HG03039 (cell line): ENCODE data around the gene SLC13A1.
"Not testable (repeated sequence)": the region's sequence is repeated elsewhere in the genome, so short reads cannot be mapped to it uniquely, and the experiment has no call there.

Experiments
- ATAC-seq: cut with Tn5 transposase; IDR thresholded peaks from one replicate; pipeline ENCODE4 v1.9.1; 2021; ENCODE audit warnings: mild to moderate bottlenecking, moderate library complexity; ENCODE audit not compliant: unreplicated experiment

Gene SLC13A1

DNA sequence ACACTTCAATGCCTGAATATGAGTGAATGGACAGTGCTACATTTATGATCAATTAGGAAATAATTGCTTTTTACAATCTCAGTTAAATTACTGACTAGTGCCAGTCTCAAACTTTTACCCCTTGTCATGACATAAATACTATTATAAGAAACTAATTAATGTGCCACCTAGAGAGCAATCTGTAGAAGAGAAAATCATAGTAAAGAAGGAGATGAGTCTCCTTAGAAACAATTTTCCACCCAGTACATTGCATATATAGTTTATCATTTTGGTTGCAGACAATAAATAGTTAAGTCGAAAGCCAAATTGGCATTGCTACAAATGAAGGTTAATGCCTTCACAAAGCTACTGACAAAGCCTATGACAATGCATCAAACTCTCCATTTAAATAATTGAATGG, 68.6 kb downstream of the SLC13A1 start:
- no peak for ATAC-seq

DNA sequence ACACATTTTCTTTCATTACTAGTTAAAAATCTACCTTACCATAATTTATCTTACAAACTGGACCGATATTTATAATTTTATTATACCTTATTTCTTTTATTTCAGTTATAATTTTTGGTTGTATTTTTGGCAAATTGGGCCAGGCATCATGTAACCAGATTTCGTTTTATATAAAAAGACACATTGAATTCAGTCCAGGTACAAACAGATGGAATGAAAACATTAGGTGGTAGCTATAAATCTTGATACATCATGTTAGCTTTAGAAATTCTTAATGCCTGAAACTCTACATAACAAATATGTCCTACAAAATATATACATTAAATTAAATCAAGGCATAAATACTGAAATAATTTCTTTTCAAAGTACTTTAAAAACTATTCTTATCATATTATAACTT, 73.1 kb downstream of the SLC13A1 start:
- ATAC-seq: no peak

DNA sequence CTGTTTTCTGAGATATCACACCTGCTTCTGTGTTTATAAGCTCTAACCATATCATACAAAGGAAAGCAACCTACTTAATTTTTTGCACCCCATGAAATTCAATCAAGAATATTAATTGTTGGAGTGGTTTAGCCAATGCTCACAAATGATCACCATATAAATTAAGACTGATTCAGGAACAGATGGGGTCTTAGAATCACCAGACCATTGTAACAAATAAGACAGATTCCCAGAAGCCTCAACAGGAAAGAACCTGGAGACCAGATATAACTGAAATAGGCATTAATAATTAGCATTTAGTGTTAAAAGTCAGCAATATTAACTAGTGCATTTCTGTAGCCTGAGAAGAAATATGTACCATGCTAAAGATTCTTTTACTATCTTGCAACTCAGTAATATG, 73.6 kb downstream of the SLC13A1 start:
- no peak for ATAC-seq

DNA sequence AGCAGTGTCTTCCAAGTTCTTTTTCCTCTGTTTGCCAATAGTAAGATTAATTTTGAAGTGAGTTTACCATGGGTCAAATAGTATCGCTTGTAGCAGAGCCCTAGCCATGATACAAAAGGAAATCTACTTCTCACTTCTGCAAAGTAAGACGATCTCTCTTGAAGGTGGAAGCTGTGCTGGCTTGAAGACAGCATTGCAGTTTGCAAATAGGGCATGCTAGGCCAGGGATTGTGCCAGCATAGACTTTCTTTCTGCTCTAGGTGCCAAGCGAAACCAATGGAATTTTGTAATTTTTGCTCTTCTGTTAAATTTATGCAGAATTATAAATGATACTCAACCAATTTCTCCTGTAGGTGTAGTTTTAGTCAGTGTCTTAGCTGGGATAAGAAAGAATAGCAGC, 74.5 kb downstream of the SLC13A1 start:
- no peak for ATAC-seq

DNA sequence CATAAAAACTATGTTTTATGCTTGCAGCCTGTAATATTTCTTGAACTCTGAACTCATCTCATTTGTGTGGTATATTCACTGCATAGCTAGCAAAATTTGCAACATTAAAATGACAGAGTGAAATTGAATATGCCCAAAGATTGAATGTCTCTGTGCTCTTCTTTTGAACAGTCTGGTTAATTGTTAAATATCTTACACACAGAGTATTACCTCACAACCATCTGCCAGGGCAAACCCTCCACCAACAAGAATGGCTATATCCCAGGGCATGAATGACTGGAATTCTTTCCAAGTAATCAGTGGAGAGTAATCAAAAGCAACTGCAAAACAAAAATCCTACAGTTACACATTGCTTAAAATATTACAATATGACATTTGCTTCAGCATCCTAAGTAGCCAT, 76.9 kb downstream of the SLC13A1 start:
- ATAC-seq: no peak

DNA sequence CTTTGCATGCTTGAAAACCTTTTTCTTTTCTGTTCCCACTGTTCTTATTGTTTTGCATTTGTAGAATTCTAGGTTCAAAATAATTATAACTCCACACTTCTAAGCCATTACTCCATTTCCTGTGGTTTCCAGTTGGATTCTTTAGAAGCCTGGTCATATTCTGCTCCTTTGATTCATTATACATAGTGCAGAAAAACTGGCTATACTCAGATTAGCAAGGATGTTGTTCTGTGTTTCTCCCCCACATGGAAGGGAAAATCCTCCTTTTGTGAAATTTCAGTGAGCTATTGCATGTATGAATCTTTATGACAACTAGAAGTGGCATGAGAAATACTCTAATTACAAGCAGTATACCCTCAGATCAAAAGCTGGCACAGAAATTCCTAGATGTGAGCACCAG, 79.5 kb downstream of the SLC13A1 start:
- ATAC-seq: no peak

DNA sequence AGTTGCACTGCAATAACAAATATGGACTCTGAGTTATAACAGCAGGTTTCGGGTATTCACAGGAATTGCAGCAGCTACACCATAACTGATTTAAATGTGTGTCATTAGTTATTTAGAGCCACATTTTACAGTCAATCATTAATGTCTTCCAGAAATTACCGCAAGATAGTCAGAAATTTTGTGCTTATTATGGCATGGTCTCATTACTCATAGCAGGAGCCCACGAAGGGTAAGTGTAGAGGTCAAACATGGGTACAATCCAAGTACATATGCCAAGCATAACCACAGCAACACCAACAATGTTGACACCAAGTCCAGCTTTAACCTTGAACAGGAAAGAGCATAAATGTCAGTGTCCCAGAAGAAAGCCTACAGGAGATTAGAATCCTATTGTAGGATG, 84.4 kb downstream of the SLC13A1 start:
- no peak for ATAC-seq

DNA sequence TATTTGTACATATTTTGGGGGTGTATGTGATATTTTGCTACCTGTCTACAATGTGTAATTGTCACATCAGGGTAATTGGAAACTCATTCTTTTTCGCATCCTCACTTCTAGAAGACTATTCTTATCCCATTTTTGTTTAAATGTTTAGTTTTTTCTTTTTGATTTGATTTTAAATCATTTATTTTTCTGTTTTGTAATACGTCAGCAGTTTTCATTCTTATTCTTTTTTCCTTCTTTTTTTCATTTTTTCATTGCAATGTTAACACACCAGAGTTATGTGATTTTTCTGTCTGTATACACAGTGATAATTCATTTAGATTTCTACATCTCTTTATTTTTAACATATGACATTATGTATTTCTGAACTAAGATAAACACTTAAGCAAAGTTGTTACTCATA, 85.5 kb downstream of the SLC13A1 start:
- no peak for ATAC-seq

DNA sequence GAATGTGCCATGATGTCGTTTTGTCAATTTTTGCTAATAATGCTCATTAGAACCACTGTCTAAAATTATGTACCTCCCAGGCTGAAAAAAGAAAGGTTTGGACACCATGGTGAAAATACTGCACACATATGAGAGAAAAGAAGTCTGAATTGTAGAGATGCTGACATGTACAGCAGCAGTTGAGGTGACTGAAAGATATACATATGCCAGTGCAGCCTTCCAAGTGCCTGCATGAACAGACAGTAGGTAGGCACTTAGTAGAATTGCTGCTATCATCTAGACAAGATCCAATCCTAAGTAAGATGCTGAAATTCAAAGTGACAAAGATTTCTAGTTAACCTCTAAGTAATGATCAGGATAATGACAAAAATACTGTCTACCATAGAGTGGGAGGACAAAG, 86.9 kb downstream of the SLC13A1 start:
- no peak for ATAC-seq

DNA sequence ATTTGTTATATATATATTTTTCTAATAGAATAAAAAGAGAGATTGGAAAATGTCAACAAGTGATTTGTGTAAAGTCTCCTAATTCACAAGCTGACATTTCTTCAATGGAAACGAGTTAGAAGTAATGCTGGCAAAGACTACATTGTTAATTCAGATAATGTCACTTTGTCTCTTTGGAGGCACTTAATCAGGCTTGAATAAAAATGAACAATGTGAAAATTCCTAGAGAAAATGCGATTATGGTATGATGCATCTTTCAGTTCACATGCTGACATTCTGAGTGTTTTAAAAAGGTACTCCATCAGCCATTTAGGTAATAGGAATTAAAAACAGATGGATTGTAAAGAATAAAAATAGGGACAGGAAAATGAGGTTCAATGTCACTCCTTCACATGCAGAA, 100.1 kb downstream of the SLC13A1 start:
- ATAC-seq: no peak

DNA sequence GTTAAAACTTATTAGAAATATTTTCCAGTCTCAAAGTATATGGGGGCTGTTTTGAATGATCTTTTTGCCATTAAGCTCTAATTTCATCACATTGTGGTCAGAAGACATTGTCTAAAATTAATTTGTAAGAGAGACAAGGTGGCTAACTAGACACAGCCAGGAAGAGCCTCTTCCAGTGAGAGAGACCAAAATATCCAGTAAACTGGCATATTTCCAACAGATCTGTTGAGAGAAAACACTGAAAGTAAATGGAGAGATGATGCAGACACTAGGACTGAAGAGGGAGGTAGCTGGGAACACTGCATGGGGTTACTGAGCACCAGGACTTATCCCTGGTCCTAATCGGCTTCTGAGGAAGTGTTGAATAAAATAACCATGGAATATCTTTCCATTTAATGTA, 102.8 kb downstream of the SLC13A1 start:
- no peak for ATAC-seq

DNA sequence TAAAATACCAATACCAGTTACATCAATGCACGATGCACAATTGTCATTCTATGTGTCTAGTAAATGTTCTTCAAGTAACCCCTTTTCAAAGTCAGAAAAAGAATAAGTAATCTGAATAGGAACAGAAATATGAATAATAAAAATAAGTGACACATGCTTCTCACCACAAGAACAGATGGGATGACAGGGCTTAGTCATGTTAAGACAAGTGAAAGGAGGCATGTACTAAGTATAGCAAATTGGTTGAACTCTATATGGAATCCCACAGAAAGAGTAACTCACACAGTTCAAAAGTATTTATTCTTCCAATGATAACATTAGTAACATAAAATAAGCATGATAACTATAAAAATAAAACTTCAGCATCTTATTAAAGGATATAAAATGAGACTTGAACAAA, 103.3 kb downstream of the SLC13A1 start:
- no peak for ATAC-seq

DNA sequence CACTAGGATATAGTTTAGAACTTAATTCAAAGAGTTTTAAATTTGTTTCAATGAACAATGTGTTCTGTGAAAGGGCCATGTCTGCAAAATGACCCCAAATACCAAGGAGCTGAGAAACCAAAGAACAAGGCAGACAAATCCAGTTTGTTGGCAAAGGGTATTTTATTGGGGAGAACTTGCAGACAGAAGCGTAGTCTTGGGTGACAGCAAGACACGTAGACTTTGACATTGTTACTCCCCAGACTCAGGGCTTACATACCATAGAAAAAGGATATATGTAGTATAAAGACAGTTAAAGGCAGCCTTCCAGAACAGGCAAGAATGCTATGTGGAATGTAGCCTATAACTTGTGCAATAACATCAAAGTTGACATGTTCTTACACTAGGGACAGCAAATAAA, 109.3 kb downstream of the SLC13A1 start:
- no peak for ATAC-seq

DNA sequence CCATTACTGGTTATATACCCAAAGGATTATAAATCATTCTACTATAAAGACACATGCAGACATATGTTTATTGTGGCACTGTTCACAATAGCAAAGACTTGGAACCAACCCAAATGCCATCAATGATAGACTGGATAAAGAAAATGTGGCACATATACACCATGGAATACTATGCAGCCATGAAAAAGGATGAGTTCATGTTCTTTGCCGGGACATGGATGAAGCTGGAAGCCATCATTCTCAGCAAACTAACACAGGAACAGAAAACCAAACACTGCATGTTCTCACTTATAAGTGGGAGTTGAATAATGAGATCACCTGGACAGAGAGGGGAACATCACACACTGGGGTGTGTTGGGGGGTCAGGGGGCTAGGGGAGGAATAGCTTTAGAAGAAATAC, 112.9 kb downstream of the SLC13A1 start:
- ATAC-seq: not testable (repeated sequence)

DNA sequence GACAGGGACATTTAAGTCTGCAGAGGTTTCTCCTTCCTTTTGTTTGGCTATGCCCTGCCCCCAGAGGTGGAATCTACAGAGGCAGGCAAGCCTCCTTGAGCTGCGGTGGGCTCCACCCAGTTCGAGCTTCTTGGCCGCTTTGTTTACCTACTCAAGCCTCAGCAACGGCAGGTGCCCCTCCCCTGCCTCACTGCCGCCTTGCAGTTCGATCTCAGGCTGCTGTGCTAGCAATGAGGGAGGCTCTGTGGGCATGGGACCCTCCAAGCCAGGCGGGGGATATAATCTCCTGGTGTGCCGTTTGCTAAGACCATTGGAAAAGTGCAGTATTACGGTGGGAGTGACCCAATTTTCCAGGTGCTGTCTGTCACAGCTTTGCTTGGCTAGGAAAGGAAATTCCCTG, 114.9 kb downstream of the SLC13A1 start:
- ATAC-seq: not testable (repeated sequence)

DNA sequence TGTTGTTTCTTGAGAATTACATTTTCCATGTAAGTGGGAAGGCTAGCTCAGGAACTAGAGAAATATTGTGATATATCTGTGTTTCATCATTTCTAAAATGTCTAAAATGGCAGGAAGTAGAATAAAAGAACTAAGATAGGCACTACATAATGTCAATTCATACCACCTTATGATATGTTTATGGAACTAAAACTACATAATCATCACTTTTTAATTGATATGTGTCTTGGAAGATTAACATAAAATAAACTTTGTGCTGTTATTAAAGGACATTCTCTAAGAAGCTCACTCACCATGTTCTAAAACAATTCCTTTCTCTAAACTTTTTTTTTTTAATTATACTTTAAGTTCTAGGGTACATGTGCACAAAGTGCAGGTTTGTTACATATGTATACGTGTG, 120.7 kb downstream of the SLC13A1 start:
- ATAC-seq: no peak

DNA sequence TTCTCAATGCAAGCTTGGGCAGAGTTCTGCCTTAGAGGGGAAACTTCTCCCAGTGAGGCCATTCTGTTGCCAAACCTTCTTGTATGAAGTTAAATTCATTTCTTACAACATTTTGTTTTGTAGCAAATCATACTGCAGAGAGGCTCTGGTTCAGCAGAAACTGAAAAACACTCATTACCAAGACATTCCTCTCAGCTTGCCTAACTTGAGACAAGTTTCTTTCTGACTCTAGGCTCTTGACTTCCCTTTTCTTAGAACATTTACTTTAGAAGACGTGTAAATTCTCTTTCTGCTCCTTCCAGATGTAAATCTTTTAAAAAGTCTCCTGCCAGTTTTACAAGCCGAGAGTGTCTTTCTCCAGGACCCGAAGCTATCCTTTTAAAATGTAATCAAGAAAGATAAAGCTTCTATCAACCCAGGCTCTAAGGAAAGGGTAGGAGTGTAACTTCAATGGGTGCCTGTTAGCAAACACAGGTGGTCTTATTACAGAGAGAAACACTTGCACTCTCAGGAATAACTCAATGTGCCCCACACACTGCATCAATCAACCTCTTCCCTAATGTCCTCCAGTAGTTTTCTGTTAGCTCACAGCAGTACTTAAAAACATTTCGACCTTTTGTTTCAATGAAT, 123.8 kb downstream of the SLC13A1 start:
- ATAC-seq: no peak

DNA sequence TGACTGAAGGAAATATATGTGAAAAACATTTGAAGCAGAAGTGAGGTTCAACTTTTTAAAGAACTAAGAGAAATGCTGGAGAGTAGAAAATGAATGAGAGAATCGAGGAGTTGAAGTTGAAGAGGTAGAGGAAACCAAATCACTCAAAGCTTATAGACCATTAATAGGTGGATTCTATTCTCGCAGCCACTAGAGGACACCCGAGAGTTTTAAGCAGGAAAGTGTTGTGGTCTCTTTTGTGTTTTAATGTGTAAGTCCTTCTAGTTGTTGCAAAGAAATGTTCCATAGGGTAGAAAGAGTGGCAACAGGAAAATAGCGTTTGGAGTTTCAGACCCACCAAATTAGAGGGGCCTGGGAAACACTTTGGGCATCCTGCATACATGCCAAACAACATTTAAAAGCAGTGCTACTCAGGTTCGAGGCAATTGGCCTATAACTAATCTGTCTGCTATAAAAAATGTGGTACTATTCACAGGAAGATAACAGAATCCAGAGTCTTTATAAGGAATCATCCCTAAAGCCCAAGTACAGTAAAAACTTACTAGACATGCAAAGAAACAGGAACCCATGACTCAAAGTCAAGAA, 129.0 kb downstream of the SLC13A1 start:
- no peak for ATAC-seq

DNA sequence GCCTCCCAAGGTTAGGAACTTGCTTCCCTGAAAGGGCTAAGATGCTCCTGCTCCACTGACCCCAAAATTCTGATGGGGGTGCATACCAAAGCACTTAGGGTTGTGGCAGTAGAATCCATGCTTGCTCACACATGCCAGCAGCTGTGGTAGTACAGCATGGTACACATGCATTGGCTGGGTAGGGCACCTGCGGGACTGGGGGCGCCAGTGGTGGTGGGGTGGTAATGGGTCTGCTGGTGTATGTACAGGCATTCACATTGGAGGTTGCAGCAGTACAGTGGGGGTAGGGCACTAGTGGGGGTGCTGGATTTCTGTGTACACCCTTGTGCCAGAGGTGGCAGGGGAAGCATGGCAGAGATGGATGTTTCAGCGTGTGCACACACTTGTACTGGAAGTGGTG, 132.0 kb downstream of the SLC13A1 start:
- no peak for ATAC-seq
